GM19372 (cell line): Measurements from ENCODE around the gene GARS1.
"Not testable (repeated sequence)": the region's sequence is repeated elsewhere in the genome, so short reads cannot be mapped to it uniquely, and the experiment has no call there.

ENCODE experiments used
- ATAC-seq: cut with Tn5 transposase; IDR thresholded peaks from one replicate; pipeline ENCODE4 v1.9.1; 2021; ENCODE audit warnings: mild to moderate bottlenecking, low read depth, moderate library complexity; ENCODE audit not compliant: unreplicated experiment

Gene GARS1

DNA sequence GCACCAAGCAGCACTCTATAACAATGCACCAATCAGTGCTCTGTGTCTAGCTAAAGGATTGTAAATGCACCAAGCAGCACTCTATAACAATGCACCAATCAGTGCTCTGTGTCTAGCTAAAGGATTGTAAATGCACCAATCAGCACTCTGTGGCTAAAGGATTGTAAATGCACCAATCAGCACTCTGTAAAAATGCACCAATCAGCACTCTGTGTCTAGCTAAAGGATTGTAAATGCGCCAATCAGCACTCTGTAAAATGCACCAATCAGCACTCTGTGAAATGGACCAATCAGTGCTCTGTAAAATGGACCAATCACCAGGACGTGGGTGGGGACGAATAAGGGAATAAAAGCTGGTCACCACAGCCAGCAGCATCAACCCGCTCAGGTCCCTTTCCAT is 24.4 kb upstream of the GARS1 start:
- ATAC-seq = not testable (repeated sequence)

DNA sequence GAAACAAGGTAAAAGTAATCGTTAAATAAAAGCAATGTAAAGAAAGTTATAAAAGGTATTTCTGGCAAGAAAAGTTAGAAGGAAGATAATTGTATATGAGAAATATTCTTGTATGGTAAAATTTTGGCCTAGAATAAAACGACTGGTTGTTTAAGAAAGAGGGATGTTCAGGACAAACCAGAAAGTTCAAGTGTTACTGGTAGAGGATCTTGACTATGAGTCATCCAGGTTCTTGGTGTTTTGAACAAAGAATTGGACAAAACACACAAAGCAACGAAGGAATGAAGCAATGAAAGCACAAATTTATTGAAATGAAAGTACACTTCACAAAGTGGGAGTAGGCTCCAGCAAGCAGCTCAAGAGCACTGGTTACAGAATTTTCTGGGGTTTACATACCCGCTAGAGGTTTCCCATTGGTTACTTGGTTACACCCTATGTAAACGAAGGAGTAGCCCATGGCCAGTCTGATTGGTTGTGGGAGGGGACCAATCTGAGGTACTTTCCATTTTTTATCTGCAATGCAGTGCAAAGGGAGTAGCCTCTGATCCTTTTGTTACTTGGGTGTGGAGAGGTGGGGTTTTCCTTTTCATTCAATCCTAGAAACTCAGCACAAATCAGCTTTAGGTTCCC is 22.4 kb upstream of the GARS1 start:
- ATAC-seq = no peak

DNA sequence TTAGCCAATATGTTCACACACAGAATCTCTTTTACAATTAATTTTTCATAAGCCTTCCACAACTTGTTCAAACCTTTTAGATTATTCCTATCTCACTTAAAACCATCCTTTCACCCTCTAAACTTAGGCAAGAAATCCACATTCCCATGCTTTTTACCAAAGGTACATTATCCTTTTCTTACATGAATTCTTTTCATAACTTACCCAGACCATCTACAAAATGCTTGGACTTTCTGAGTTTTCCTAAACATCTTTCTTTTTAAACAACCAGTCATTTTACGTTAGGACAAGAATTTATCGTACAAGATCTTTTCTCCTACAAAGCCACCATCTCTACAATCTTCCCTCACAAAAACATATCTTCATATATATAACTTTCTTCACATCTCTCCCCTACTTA is 18.8 kb upstream of the GARS1 start:
- ATAC-seq = no peak

DNA sequence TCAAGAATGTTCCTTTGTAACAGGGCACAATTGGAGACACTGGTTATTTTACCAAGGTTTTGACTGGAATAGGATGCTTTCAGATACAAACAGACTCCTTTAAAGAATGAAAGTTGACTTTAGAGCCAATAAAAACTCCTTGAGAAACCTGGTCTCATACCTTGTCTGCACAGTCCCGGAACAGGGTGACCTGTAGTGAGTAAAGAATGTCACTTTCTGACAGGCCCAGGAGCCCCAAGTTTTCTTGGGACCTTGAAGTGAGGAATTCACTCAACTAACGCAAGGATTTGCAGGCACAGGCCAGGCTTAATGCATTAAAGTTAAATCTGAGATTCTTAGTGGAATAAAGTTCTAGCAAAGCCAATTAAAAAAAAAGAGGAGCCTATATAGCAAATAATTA is 11.5 kb upstream of the GARS1 start:
- no peak for ATAC-seq

DNA sequence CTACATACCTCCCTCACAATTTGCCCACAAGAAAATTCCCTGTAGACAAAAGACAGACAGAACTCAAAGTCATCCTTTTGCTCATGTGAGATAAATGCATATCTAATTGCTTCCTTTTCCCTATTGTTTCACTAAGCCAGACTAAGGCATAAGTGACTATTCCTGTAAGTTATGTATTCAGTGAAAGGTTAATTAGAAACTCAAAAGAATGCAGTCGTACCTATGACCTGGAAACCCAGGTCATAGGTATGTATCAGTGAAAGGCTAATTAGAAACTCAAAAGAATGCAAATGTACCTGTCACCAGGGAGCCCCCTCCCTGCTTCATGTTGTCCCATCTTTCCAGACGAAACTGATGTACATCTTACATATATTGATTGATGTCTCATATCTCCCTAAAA is 10.3 kb upstream of the GARS1 start:
- ATAC-seq = no peak

DNA sequence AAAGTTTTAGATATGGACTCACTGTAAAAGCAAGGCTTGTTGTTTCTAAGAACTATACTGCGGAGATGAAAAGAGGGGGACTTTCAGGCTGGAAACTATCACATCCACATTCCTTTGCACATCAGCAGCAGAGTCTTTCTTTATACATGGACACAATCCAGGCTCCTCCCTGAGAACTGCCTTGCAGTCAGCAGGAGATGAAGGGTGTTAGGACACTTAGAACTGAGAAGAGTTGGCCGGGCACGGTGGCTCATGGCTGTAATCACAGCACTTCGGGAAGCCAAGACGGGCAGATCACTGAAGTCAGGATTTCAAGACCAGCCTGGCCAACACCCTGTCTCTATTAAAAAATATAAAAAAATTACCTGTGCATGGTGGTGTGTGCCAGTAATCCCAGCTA is 9.7 kb upstream of the GARS1 start:
- no peak for ATAC-seq

DNA sequence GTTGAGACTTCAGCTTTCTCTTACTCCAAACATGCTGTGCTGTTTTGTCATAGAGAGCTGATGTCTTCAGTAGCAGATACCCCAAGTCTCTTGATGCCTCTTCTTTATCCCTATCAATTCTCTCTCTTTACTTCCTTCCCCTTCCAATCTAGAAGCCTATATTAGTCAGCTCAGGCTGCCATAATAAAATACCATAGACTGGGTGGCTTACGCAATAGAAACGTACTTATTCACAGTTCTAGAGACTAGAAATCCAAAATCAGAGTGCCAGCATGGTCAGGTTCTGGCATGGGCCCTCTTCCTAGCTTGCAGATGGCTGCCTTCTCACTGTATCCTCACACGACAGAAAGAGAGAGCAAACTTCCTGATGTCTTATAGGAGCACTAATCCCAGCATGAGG is 9.0 kb upstream of the GARS1 start:
- ATAC-seq = no peak

DNA sequence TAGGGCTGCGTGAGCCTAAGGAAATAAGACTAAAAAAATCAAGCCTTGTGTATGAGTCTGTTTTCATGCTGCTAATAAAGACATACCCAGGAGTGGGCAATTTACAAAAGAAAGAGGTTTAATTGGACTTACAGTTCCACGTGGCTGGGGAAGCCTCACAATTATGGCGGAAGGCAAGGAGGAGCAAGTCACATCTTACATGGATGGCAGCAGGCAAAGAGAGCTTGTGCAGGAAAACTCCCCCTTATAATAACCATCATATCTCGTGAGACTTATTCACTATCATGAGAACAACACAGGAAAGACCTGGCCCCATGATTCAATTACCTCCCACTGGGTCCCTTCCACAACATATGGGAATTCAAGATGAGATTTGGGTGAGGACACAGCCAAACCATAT is 7.1 kb upstream of the GARS1 start:
- ATAC-seq = not testable (repeated sequence)

DNA sequence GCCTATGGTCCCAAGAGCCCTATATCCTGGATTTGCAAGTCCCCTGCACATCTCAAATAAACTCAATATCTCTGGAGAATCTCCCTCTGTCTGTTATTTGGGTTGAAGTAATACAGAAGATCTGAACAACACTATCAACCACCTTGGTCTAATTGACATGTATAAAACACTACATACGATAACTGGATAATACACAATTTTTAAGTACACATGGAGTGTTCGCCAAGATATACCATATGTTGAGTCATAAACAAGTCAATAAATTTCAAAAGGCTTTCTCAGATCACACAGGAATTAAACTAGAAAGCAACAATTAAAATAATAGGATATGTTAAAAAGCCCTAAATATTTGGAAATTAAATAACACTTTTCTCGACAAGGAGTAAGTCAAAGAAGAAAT is 5.6 kb upstream of the GARS1 start:
- ATAC-seq = no peak

DNA sequence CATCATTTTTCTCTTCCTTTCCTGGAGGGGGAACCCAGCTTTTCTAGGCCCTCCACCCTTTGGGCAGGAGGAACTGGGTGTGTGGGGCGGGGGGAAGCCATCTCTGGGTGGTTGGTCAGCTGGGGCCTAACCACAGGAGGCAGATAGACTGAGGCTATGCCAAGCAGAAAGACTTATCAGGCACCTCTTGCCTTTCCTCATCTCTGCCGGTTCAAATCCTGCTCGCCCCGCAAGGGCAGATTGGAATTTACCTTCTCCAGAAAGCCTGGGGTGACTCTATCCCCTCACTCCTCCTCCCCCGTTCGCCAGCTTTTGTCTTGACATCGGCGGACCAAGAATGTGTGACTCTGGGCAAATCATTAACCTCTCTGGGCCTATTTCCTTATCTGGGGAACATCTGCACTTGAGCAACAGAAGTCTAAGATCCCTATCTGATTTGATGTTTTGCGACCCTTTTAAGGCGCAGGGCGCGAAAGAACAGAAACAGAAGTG is 584 bp upstream of the GARS1 start:
- peak; percentile 28 for ATAC-seq

DNA sequence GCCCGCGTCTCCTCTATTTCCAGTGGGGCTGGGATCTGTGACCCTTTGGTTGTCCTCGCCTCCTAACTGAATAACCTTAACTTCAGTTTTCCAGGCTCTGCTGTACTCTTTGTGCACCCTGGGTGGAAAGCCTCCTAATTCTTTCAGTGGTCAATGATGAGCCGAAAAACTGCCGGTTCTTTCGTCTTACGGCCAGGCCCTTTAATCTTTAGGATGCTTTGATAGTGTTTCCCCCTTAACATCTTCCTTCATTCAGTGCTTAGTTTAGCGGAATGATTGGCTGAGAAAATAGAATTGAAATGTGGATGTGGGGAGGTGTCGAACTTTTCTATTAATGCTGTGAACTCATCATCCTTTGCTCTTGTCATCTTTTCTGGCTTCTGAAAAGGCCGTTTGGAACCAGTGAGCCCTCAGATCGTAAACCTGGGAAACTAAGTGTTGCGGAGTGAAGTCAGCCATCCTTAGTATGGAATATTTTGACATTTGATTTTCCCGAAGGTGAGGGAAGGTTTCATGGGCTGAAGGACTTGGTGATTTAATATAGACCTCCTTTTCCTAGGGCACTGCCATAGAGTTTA is 847 bp downstream of the GARS1 start:
- ATAC-seq = no peak

DNA sequence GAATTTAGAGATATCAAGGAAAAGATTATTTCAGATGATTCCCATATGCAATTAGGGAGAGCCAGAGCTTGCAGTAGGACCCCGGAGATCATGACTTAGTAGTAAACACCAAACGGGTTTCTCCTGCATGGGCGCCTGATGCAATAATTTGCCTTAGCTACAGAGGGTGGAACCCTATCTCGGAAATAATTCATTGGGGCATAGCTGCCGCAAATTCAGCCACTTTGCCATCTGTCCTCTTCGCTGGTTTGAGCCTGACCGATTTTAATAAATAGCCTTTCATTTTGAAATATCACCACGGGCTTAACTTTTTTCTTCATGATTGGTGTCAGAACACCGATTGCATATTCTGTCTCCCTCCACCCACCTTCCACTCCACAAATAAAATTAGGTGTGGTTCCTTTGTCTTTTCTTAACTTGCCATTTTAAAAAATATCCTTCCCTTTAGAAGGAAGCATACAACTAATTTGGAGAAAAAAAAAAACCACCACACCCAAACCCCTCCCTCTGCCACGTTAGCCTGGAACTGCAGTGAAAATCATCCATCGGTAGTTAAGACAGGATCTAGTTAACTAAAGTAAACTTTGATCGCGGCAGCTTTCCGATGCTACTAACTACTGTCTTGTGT is 1.4 kb downstream of the GARS1 start:
- no peak for ATAC-seq

DNA sequence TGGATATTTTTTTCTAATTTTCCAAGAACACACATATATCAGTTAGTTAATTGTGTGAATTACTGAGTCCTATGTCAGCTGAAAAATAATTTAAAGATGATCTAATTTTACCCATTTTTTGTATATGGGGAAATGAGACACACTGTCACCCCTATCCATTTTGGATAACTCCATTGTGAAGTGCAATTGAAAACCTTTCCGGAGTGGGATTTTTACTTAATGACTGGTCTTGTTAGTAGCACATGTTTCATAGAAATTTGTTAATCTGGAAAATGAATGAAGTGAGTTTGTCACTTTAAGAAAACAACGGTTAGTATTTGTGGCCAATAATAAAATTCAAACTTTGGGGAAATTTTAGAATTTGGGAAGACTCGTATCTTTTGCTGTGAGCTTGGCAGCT is 2.0 kb downstream of the GARS1 start:
- ATAC-seq = no peak

DNA sequence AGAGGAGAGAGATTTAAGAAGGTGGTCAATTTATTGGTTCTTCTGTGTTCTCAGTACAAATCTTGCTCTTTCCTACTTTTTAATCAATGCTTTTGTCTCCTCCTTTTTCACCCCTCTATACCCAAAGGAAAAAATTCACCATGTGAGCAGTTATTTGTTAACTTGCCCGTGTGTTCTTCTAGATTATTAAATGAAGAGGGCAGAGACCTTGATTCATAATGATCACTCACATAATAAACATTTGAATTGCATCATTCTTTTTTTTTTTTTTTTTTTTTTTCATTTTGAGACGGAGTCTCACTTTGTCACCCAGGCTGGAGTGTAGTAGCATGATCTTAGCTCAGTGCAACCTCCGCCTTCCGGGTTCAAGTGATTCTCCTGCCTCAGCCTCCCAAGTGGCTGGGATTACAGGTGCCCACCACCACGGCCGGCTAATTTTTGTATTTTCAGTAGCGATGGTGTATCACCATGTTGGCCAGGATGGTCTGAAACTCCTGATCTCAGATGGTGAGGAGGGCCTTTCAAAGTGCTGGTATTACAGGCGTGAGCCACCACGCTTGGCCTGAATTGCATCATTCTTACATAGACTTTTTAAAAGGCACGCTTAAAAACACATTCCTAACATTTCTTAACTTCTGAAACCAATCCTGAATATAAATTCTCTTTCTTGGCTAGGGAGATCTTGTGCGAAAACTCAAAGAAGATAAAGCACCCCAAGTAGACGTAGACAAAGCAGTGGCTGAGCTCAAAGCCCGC is 3.6 kb downstream of the GARS1 start:
- no peak for ATAC-seq

DNA sequence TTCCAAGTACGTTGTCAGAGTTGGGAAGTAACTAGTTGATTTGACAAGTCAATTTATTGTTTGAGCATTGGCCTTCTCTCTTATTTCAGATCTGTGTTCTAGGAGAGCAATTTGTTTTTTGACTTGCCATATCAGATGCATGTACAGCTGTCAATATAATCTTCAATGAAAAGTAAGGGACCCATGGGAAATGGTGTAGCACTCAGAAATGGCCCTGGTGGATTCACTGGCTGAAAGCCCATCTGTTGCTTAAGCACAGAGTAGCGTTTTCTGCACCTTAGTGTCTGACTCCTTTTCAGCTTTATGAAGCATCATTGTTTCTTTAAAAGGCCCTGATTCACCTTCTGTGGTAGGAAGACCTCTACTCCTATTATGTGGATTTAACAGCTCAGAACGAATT is 10.2 kb downstream of the GARS1 start:
- no peak for ATAC-seq

DNA sequence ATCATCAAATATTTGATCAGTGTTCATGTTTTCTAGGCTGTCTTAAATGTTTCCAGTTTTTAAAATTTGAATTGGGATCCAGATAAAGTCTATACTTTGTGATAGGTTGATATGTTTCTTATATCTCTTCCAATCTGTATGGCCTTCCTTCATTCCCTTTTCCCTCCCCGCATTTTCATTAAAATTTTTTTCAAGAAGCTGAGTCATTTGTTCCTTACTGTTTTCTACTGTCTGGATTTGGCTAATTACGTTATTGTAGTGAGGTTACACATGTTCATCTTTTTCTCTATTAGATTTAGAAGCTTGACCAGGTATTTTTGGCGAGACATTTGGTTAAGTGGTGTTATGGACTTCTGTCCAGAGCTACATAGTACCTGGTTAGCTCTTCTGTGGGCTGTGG is 11.2 kb downstream of the GARS1 start:
- ATAC-seq = no peak

DNA sequence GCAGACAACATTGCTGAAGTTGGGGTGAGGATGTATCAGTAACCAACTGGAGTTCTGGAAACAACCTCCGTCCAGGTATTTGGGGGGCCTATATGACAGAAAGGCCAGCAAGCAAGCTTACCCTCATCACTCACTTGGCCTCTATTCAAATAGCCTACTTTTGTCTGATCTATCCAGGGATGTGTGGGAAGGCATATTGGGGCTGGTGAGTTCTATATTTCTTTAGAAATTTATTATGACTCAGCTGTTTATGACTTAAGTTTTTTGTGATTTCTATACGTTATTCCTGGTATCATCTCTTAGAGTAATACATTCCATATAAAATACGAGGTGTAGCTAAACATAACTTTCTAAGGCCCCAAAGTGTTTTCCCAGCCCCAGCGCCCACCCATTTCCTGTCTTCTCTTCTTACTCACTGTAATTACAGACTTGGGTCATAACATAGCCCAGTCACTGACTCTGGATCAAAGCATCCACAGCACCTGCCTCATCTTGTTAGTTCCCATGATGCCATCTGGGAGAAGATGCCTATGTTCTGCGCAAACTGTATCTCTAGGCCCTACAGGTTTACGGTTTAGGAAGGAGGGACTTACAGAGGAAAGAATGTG is 18.1 kb downstream of the GARS1 start:
- ATAC-seq = no peak

DNA sequence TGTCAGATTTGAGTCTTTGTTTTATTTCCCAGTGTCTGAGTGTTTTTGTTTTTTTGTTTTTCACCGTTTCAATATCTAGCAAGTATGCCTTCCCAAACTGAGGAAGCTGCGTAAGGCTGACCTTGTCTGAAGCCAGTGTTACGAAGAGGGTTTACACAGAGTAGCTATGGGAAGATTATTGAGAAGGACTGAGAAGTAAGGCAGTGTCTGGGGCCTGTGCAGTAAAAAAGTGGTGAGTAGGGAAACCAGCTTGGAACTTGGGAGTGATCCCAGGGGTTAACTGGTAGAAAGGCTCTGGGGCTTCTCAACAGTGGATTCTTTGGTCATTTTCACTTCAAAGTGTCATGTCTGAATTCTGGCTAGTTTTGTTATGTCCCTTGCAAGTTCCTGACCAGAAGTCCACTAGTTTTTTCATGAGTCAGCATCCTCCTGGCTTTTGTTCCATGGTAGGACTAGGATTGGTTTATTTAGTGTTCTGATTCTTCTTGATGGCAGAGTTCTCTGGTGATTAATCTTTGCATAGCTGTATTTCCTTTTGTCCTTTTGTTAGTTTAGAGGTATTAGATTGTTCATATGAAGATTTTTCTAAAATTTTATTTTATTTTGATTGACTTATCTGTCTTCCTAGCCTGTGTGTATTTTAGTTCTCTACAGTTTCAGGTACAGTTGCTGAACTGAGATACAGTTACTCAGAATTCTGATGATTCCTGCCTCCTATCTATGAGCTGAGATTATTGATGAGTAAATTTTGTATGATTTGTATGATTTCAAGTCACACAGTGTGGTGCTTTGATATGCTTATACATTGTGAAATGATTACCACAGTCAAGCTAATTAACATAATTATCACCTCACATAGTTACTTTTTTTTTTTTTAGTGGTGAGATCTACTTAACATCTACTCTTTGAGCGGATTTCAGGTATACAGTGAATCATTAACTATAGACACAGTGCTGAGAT is 19.0 kb downstream of the GARS1 start:
- ATAC-seq = no peak

DNA sequence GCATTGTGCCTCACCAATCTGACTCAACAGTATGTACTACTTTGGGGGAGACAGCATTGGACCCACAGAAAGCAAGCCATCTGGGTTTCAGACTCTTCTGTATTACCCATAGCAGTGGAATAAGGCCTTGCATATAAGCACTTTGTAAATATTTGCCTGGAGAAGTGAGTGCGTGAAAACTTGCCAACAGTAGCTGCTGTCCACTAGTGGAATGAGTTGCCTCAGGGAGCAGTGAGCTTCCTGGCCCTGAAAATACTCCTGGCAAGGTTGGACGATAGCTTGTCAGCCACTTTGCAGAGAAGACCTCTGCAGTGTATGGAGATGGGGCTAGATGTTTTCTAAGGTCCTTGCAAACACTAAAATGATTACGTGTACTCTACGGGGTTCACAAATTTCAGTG is 21.6 kb downstream of the GARS1 start:
- ATAC-seq = no peak

DNA sequence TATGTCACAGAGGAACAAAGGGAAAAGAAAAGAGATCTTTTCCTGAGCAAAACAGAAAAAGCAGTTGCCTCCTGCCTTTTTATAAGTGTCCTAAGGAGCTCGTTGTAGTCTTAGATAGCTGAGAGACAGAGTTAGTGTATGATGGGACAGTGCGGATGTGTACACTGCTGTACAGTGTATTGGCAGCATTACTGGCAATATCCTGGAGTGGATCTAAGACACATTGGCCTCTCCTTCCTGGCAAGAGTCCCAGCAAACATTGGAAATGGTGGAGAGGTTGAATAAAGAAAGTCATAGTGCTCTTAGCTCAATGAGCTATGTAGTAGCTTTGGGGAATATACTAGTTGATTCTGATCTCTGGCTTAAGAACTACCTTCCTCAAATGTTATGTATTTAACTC is 22.7 kb downstream of the GARS1 start:
- no peak for ATAC-seq
